DMS79 treated with DMSO at 0.1 percent for 48 hours (cell line): Measurements from ENCODE around the gene OR51G2.

Experiments used
- DNase-seq: peaks from one replicate; lab custom pipeline; 2025; lab: John Stamatoyannopoulos, UW

The OR51G2 gene

DNA sequence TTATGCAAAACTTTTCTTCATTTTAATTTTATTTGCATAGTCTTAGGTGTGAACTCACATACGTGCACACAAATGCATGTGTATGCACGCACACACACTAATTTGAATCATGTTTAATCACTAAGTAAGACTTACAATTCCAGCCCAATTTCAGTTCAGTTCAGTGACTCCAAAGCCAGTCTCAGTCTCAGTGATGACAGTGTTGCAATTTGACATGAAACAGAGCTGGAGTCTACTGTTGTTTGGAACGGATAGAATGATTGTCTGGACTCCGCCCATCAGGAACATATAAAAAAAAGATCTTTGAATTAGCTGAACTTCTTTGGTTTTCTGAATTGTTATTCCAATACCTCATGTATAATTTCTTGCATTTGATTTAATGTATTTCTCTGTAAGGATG lies 55.3 kb downstream of the OR51G2 start:
- DNase-seq: no peak
